Measurements from ENCODE around the gene TRAPPC6A. TPM values are rescaled to one million over a fixed set of nuclear protein-coding genes. Genes with fewer than 3 reads are reported as not detected.

Gene TRAPPC6A
- total RNA-seq, 4 donors from 2014 or later, result 15.7 to 51.2 (median 29.7) TPM; not detected in 1

DNA sequence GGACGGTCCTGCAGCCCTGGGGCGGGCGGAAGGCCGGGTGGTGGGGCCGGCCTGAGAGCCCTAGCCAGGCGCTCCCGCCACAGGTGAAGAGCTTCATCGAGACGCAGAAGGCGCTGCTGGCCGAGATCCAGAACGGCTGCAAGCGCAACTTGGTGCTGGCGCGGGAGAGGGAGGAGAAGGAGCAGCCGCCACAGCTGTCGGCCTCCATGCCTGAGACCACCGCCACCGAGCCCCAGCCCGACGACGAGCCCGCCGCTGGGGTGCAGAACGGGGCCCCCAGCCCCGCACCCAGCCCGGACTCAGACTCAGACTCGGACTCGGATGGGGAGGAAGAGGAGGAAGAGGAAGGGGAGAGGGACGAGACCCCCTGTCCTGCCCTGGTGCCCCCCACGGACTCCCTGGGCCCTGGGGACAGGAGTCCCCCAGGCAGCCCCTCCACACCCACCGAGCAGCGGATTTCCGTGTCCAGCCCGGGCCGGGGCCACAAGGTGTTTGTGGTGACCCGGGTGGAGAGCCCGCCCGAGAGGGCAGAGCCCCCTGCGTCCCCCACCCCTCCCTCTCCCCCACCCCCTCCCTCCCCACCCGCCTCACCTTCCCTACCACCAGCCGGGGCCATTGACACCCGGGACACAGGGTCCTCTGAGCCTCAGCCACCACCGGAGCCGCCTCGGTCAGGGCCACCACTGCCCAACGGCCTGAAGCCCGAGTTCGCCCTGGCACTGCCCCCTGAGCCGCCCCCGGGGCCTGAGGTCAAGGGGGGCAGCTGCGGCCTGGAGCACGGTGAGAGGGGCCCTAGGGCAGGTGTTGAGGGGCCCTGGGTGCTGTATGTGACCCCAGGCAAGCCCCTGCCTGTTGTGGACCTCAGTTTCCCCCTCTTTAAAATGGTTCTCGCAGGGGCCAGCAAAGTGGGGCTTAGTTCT is 32.5 kb downstream of the TRAPPC6A start:
- Histone ChIP-seq H3K4me3 (no peak overlapping the region), H3K27me3 (peaks cover 2% of the 10 kb centered on the region), H3K9me3 (no peaks in the 10 kb centered on the region), H3K36me3 (peaks cover 0 to 20% (median 6%) of the 10 kb centered on the region in 4 donors), H3K27ac (no peak overlapping the region), H3K4me1 (no peaks in the 10 kb centered on the region)
- TF ChIP-seq, protein P1, sequence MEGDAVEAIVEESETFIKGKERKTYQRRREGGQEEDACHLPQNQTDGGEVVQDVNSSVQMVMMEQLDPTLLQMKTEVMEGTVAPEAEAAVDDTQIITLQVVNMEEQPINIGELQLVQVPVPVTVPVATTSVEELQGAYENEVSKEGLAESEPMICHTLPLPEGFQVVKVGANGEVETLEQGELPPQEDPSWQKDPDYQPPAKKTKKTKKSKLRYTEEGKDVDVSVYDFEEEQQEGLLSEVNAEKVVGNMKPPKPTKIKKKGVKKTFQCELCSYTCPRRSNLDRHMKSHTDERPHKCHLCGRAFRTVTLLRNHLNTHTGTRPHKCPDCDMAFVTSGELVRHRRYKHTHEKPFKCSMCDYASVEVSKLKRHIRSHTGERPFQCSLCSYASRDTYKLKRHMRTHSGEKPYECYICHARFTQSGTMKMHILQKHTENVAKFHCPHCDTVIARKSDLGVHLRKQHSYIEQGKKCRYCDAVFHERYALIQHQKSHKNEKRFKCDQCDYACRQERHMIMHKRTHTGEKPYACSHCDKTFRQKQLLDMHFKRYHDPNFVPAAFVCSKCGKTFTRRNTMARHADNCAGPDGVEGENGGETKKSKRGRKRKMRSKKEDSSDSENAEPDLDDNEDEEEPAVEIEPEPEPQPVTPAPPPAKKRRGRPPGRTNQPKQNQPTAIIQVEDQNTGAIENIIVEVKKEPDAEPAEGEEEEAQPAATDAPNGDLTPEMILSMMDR (IDR thresholded peaks at IDR 0.05), result no peak
- TF ChIP-seq POLR2A (IDR thresholded peaks at IDR 0.05) (no peak), EP300 (IDR thresholded peaks at IDR 0.05; ENCODE audit: low read depth) (no peak), POLR2AphosphoS5 (IDR thresholded peaks at IDR 0.05) (no peak)
- in situ Hi-C loops (cut with MboI; ENCODE audit: low pct_ligation_motif_present in 1 of 4, low pct_unique_long_range_greater_than_20kb in 1 of 4, low sequenced_read_pairs in 3 of 4), result no loop called here
- intact Hi-C loops (cut with DNase I; ENCODE audit: low total_unique reads), result no loop called here
- DNase-seq, result no peak
- WGBS, 2 donors (ENCODE audit: low coverage in 1 of 2), result 94% methylated on average over 45 of the region's 54 CpGs; no CpG with 5 or more reads in 1 of the 2 donors

DNA sequence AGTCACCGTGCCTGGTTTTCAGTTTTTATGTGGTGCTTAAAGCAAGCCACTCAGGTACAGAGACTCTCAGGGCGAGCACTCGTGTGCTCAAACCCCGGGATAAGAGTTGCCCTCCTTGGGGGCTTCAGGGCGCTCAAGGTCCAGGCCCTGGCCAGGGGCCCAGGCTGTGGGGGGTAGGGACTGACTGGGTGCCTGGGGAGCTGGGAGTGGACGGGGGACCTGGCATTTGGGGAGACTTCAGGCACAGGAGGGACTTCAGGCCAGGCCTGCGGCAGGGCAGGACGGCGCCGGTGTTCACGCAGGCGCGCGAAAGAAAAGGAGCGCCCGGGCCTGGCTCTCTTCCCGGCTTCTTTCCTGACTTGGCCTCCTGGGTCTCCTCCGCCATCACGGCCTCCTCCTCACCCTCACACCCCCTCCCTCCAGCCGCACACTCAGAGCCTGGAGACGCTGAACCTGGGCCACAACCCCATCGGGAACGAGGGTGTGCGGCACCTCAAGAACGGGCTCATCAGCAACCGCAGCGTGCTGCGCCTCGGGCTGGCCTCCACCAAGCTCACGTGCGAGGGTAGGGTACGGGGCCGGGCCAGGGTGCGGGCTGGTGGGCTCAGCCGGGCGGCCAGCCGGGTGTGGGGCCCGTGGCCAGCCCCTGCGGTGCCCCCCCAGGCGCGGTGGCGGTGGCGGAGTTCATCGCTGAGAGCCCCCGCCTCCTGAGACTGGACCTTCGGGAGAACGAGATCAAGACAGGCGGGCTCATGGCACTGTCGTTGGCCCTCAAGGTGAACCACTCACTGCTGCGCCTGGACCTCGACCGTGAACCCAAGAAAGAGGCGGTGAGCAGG is 33.4 kb downstream of the TRAPPC6A start:
- Histone ChIP-seq H3K27ac (no peak overlapping the region), H3K9me3 (no peaks in the 10 kb centered on the region), H3K4me1 (no peaks in the 10 kb centered on the region), H3K36me3 (peaks cover 0 to 20% (median 6%) of the 10 kb centered on the region in 4 donors), H3K27me3 (no peaks in the 10 kb centered on the region), H3K4me3 (no peak overlapping the region)
- in situ Hi-C loops (cut with MboI; ENCODE audit: low pct_ligation_motif_present in 1 of 4, low pct_unique_long_range_greater_than_20kb in 1 of 4, low sequenced_read_pairs in 3 of 4) (no loop called here), intact Hi-C loops (cut with DNase I; ENCODE audit: low total_unique reads) (no loop called here)
- TF ChIP-seq EP300 (IDR thresholded peaks at IDR 0.05; ENCODE audit: low read depth) (no peak), POLR2AphosphoS5 (IDR thresholded peaks at IDR 0.05) (no peak)
- TF ChIP-seq, protein P1 (IDR thresholded peaks at IDR 0.05), result no peak
- 97% methylated on average over 52 of the region's 53 CpGs; no CpG with 5 or more reads in 1 of the 2 donors for WGBS, 2 donors (ENCODE audit: low coverage in 1 of 2)
- no peak for DNase-seq

DNA sequence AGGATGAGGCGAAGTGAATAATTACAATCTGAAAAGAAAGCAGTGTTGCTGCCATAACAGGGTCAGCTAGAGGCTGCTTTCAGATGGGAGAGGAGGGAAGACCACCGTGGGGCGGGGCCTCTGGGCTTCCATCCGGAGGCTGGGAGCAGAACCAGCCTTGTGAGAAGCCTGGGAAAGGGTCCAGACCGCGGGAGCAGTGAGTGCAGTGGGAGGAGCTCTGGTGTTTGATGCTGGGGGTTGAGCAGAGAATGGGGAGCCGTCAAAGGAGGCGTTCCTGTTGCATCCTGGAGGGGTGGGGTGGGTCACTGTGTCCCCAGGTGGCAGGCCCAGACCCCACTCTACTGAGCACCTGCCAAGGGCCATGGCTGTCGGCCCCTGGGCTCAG is 35.3 kb downstream of the TRAPPC6A start:
- H3K27me3 ChIP-seq, result no peaks in the 10 kb centered on the region
- TF ChIP-seq POLR2AphosphoS5 (IDR thresholded peaks at IDR 0.05) (no peak), POLR2A (IDR thresholded peaks at IDR 0.05) (no peak), EP300 (IDR thresholded peaks at IDR 0.05; ENCODE audit: low read depth) (no peak)
- TF ChIP-seq, protein P1 (IDR thresholded peaks at IDR 0.05), result no peak
- intact Hi-C loops (cut with DNase I; ENCODE audit: low total_unique reads) (no loop called here), in situ Hi-C loops (cut with MboI; ENCODE audit: low pct_ligation_motif_present in 1 of 4, low pct_unique_long_range_greater_than_20kb in 1 of 4, low sequenced_read_pairs in 3 of 4) (no loop called here)
- peaks cover 0 to 4% (median 0%) of the 10 kb centered on the region in 4 donors for H3K4me1 ChIP-seq
- 81% methylated on average over 9 of the region's 9 CpGs; no CpG with 5 or more reads in 1 of the 2 donors for WGBS, 2 donors (ENCODE audit: low coverage in 1 of 2)
- H3K4me3 ChIP-seq, result no peak overlapping the region
- no peak overlapping the region for H3K27ac ChIP-seq
- H3K36me3 ChIP-seq, result peaks cover 0 to 20% (median 6%) of the 10 kb centered on the region in 4 donors
- DNase-seq, result no peak
- H3K9me3 ChIP-seq, result no peaks in the 10 kb centered on the region

Data from transverse colon (tissue), 4 donors.